A172 (cell line): Measurements from ENCODE around the gene NDUFV3. TPM values are rescaled to one million over a fixed set of nuclear protein-coding genes. Genes with fewer than 3 reads are reported as not detected.
"Not testable (repeated sequence)": the region's sequence is repeated elsewhere in the genome, so short reads cannot be mapped to it uniquely, and the experiment has no call there.

Experiments used
- DNase-seq: peaks from one replicate; pipeline ENCODE4 v3.0.0-alpha.2; 2015; ENCODE audit warnings: low spot score
- total RNA-seq: library from RNA; depleted of rRNA; stranded (reverse); fragments of >200 nt; shearing (Covaris generic); gene quantifications from 2 replicates; pipeline ENCODE4 v1.2.3, GENCODE V29; 2014; rRNA removed

NDUFV3 gene
- total RNA-seq, 1 experiment from 2014 or later, result 85.1 TPM

DNA sequence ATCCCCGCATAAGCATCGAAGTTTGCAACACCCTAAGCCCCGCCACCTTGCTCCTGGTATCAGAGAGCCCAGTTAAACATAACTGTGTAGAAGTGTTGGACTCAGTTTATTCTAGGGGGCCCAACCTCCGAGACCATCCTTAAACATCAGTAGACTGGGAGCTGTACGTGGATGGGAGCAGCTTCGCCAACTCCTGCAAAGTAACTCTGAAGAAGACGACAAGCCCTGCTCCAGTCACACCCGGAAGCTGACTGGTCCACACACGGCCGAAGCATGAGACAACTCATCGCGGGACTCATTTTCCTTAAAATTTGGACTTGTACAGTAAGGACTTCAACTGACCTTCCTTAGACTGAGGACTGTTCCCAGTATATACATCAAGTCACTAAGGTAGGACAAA is 40.9 kb downstream of the NDUFV3 start:
- not testable (repeated sequence) for DNase-seq

DNA sequence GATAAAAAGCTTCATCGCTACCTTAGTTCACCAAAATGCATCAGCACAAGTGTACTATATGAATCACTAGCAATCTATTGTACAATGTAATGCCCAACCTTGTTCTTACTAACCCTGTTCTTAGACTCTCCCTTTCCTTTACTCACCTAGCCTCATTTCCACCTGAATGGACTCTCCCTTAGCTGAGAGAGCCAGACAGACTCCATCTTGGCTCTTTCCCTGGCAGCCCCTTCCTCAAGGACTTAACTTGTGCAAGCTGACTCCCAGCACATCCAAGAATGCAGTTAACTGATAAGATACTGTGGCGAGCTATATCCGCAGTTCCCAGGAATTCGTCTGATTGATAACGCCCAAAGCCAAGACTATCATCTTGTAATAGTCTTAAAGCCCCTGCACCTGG is 43.3 kb downstream of the NDUFV3 start:
- DNase-seq, result not testable (repeated sequence)

DNA sequence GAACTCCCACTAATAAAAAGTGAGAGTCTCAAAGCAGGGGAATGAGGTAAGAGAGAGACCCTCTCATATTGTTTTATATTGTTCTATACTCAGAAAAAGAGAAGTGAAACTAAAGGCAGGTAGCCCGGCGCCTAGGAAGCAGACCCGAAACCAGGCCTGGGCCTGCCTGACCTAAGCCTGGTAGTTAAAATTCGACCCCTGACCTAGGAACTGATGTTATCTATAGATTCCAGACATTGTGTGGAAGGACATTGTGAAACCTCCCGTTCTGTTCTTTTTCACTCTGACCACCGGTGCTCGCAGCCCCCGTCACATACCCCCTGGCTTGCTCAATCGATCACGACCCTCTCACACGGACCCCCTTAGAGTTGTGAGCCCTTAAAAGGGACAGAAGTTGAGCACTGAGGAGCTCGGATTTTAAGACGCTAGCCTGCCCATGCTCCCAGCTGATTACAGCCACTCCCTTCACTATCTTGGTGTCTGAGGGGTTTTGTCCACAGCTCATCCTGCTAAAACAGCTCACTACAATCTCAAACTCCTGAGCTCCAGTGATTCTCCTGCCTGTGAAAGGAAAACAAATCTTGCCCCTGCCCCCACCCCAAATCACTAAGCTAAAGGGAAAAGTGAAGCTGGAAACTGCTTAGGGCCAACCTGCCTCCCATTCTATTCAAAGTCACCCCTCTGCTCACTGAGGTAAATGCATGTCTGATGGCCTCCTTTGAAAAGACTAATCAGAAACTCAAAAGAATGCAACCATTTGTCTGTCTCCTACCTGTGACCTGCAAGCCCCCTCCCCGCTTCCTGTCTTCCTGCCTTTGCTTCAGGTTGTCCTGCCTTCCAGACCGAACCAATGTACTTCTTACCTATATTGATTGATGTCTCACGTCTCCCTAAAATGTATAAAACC is 44.2 kb downstream of the NDUFV3 start:
- DNase-seq, result not testable (repeated sequence)

DNA sequence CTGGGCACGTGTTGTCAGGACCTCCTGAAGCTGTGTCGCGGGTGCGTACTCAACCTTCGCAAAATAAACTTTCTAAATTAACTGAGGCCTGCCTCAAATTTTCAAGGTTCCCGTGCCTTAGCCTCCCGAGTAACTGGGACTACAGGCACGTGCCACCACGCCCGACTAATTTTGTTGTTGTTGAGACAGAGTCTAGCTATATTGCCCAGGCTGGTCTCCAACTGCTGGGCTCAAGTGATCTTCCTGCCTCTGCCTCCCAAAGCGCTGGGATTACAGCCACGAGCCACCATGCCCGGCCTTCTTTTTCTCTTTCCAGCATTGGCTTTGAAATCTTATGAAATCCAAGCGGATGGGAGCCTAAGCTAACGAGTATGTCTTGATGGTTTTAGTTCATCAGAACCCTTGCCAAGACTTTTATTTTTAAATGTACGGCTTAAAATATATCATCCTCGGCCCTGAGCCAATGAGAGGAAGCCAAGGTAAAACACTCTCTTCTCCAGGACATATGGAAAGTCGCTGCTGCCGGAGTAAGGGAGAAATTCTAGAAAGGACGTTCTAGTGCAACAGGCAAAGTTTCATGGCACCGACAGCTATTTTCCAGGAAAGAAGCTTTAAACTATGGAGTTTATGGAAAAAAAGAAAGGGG is 45.0 kb downstream of the NDUFV3 start:
- DNase-seq, result no peak

DNA sequence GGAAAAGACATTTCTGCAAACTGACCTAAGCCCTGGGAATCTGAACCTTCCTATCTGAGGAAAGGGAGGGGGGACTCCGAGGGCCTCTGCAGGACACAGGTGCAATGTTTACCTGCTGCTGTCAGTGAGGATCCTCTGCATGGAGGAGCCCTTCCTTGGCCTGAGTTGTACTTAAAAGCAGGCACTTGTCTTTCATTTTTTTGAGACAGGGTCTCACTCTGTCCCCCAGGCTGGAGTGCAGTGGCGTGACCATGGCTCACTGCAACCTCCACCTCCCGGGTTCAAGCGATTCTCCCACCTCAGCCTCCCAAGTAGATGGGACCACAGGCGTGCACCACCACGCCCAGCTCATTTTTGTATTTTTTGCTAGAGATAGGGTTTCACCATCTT is 45.5 kb downstream of the NDUFV3 start:
- DNase-seq, result not testable (repeated sequence)

DNA sequence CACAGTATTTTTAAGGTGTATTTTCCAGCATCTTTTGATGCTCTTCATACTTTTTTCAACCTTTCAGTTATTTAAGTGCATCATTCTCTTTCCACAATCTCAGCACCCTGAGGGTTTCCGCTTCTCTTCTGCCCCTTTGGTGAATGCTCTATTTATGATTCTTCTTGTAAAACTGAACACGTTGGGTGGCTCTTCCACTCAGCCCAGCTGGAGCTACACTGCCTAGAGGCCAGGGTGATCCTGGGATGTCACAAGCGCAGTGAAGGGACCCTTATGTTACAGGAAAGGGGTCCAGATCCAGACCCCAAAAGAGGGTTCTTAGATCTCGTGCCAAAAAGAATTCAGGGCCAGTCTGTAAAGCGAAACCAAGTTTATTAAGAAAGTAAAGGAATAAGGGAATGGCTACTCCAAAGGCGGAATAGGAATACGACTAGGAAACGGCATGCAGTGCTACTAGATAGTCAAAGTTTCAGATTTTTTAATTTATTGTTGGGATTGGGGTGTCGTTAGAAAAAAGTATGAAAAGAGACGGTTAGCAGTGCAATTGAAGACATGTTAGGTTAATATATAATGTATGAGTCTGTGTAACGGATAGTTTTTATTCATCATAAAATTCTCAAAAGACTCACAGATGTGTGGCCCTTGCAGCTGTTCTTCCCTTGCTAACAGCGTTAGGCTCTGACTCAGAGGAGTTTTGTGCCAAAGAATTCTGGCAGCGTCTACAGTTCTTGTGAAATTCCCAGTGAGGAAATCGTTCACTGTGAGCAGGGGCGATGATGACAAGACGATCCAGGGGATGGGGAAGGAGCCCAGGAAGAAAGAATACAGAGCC is 46.7 kb downstream of the NDUFV3 start:
- DNase-seq, result peak; percentile 93

DNA sequence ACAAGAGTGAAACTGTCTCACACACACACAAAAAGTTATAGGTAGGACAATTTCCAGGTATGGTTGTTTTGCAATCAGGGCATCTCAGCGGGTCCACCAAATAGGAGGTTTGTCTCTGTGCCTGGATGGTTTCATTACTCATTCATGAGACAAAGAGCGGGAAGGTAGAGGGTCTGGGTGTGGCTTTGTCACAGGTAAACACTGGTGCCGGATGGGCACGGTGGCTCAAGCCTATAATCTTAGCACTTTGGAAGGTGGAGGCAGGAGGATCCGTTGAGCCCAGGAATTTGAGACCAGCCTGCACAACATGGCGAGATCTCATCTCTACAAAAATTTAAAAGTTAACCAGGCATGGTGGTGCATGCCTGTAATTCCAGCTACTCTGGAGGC is 48.6 kb downstream of the NDUFV3 start:
- DNase-seq, result no peak

DNA sequence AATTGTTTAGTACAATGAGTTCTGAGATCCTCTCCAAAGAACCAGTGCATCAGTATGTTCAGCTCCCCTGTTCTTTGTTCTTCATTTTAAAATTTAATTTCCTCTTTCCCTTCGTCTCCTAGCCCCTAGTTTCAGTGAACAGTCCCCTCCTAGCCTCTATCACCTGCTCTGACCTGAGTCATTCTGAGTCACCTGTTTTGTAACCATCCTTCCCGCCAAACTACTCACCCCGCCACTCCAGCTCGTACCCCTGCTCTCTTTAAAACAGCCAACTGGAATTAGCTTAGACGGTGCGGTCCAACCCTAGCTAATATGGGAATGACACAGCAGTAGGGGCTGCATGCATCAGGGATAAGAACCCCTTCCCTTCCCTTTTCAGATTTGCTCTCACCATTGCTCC is 49.1 kb downstream of the NDUFV3 start:
- DNase-seq, result no peak

DNA sequence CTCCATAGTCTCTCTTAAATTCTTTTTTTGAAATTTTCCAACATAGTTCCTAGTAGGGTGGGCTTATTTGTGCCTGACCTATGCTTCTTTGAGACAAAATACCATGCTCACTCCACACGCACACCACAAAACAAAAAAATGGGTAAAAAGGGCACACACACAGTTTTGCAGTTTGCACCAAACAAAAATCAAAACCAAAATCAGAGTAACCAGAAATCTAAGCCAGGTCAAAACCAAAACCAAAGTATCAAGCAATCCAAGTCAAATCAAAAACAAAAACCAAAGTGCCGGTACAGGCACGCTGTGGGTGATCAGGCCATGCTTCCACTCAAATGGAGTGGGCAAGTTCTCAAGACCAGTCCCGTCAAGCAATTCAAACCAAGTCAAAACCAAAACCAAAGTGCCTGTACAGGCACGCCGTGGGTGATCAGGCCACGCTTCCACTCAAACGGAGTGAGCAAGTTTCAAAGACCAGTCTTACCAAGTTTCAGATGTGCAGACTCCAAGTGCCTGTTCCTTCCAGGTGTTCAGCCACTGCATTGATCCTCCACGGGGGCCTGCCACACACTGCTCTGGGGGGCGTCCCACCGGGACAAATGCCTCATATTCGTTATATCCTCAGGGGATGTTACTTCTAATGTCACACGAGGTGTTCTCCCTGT is 56.1 kb downstream of the NDUFV3 start:
- DNase-seq, result not testable (repeated sequence)

DNA sequence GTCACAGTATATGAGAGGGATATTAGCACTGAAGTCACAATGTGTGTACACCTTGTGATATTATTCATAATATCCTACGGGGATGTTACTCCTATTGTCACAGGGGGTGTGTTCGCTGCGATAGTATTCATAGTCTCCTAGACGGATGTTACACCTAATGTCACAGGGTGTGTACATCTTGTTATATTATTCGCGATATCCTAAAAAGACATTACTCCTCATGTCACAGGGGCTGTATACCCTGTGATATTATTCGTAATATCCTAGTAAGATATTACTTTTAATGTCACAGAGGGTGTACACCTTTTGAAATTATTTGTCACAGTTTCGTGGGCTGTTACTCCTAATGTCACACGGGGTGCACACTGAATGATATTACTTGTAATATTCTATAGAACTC is 58.1 kb downstream of the NDUFV3 start:
- not testable (repeated sequence) for DNase-seq

DNA sequence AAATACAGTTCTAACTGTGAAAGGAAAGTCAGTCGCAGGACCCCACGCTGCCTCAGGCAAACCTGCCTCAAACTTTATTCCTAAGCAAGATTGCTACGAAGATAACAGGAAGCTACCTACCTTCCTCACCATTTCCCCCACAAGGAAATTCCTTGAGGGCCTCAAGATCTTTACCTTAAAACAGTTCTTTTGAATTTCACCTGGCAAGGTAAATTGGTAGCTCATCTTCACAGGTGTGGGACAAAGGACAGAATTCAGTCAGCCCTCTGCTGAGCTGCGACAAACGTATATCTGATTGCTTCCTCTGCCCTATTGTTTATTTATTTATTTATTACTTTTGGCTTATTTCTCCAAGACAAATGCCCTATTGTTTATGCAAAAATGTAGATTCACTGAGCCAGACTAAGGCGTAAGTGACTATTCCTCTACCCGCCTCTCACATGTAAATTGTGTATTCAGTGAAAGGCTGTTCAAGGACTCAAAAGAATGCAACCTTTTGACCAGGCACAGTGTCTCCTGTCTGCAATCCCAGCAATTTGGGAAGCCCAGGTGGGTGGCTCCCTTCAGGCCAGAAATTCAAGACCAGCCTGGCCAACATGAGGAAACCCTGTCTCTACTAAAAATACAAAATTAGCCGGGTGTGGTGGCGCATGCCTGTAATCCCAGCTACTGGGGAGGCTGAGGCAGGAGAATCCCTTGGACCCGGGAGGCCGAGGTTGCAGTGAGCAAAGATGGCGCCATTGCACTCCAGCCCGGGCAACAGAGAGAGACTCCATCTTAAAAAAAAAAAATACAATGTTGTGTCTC is 63.9 kb downstream of the NDUFV3 start:
- no peak for DNase-seq

DNA sequence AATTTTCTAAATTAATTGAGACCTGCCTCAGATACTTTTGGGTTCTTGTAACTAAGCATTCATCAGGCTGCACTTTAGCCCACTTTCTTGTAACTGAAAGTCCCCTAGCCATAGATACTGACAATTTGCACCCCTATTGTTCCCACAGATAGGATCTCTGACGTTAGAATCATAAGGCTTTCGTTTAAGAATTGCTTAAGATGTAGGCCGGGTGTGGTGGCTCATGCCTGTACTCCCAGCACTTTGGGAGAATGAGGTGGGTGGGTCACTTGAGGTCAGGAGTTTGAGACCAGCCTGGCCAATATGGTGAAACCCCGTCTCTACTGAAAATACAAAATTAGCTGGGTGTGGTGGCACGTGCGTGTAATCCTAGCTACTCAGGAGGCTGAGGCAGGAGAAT is 65.0 kb downstream of the NDUFV3 start:
- DNase-seq, result not testable (repeated sequence)

DNA sequence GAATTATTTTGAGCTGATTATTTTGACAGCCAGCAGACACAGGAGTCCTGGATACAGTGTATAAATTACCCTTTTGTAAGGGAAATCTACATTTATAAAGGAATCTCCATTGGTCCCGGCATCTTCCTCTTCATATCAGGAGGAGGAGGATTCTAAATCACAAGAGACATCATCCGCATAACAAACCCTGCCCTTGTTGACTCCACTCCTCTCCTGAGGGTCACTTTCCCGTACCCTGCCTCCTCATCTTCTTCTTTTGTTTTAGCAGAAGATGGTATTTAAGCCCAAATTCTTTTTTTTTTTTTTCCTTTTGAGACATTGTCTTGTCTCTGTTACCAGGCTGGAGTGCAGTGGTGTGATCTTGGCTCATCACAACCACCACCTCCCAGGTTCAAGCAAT is 66.6 kb downstream of the NDUFV3 start:
- DNase-seq, result no peak

DNA sequence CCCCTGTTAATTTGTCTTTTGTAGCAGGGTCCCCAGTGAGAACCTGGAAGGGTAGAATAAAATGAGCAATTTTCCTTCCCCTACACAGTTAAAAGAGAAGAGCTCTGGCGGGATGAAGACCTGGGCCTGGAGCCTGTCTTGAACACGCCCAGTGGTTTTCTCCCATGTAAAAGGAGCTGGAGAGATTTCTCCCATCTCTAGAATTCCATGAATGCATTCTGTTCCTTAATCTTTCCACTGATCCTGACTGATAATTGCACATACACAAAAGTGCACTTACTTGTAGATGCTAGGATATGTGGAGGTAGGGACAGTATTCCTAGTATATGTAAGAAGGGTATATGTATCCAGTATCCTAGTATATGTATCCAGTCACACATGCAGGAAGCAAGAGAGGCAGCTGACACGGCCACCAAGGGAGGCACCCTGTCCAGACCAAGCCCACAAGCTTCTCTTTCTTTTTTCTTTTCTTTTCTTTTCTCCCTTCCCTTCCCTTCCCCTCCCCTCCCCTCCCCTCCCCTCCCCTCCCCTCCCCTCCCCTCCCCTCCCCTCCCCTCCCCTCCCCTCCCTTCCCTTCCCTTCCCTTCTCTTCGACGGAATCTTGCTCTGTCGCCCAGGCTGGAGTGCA is 69.4 kb downstream of the NDUFV3 start:
- no peak for DNase-seq

Other genes with a start within 250 kb of the NDUFV3 start
- not detected in 2 replicates for gene PDE9A, start 239.7 kb upstream of the NDUFV3 start, total RNA-seq
- 18.5 and 22.4 TPM in 2 replicates for gene WDR4, start 13.8 kb upstream of the NDUFV3 start, total RNA-seq
- gene ERVH48-1, start 32.3 kb downstream of the NDUFV3 start, total RNA-seq, result not detected in 2 replicates
- 17.3 and 19.1 TPM in 2 replicates for gene PKNOX1, start 81.3 kb downstream of the NDUFV3 start, total RNA-seq
- 26.4 and 29.0 TPM in 2 replicates for gene CBS, start 182.5 kb downstream of the NDUFV3 start, total RNA-seq
- 64.5 and 66.2 TPM in 2 replicates for gene U2AF1, start 214.3 kb downstream of the NDUFV3 start, total RNA-seq